ENCODE data around the gene ERC1. TPM values are rescaled to one million over a fixed set of nuclear protein-coding genes. Genes with fewer than 3 reads are reported as not detected.

ERC1 gene
- total and polyA plus RNA-seq, 2 donors from 2014 or later = 5.1 to 68.3 TPM

- TF ChIP-seq CTCF (IDR thresholded peaks at IDR 0.05; ENCODE audit: borderline replicate concordance, extremely low read depth, insufficient read depth) = no peak
- FAIRE-seq (no peak), DNase-seq (no peak)
- Histone ChIP-seq H3K4me3 (ENCODE audit: low read length in 3 of 3) (no peak overlapping the region), H3K27ac (ENCODE audit: low read depth in 2 of 2, low read length in 2 of 2) (no peak overlapping the region), H3K27me3 (ENCODE audit: control insufficient read depth, insufficient read depth, low read length) (no peaks in the 10 kb centered on the region), H3K9me3 (ENCODE audit: control insufficient read depth in 2 of 3, insufficient read depth in 1 of 3, low read length in 3 of 3) (no peaks in the 10 kb centered on the region), H3K36me3 (ENCODE audit: control insufficient read depth in 2 of 3, insufficient read depth in 3 of 3, low read length in 3 of 3) (no peaks in the 10 kb centered on the region), H3K4me1 (ENCODE audit: control insufficient read depth in 2 of 3, insufficient read depth in 2 of 3, low read depth in 1 of 3, low read length in 3 of 3) (peaks cover 0 to 3% (median 0%) of the 10 kb centered on the region in 3 donors), H3K9ac (ENCODE audit: low read length in 3 of 3) (no peak overlapping the region)
- intact Hi-C loops (cut with DNase I) = no loop called here
These were observed 365.3 kb downstream of the ERC1 start for GRCh38 chr12:1356285-1356684.

- Histone ChIP-seq H3K27me3 (ENCODE audit: control insufficient read depth, insufficient read depth, low read length) (no peaks in the 10 kb centered on the region), H3K27ac (ENCODE audit: low read depth in 2 of 2, low read length in 2 of 2) (no peak overlapping the region), H3K36me3 (ENCODE audit: control insufficient read depth in 2 of 3, insufficient read depth in 3 of 3, low read length in 3 of 3) (no peaks in the 10 kb centered on the region), H3K4me1 (ENCODE audit: control insufficient read depth in 2 of 3, insufficient read depth in 2 of 3, low read depth in 1 of 3, low read length in 3 of 3) (peaks cover 0 to 3% (median 0%) of the 10 kb centered on the region in 3 donors), H3K9me3 (ENCODE audit: control insufficient read depth in 2 of 3, insufficient read depth in 1 of 3, low read length in 3 of 3) (no peaks in the 10 kb centered on the region), H3K4me3 (ENCODE audit: low read length in 3 of 3) (no peak overlapping the region), H3K9ac (ENCODE audit: low read length in 3 of 3) (no peak overlapping the region)
- intact Hi-C loops (cut with DNase I) = no loop called here
- TF ChIP-seq CTCF (IDR thresholded peaks at IDR 0.05; ENCODE audit: borderline replicate concordance, extremely low read depth, insufficient read depth) = no peak
- FAIRE-seq = no peak
- DNase-seq = peak in 3 of 5 donors; percentile 36 to 43 (median 42)
These were observed 366.1 kb downstream of the ERC1 start for GRCh38 chr12:1357171-1357570.

DNA sequence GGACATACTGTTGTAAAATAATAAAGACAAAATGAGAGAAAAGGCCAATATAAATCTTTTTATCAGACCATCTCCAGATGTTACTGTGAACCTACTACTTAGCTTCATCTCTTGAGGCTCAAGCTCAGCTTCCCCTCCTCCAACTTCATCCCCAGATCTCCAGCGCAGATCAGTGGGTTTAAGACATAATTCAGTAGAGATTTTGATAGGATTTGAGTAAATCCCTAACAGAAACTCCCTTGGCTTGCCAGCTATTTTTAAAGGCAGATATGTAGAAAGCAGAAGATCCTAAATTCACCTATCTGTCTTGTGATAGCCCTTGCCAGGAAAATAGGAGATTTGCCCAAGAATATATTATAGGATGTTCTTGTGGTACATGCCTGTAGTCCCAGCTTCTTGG, 366.7 kb downstream of the ERC1 start:
- Histone ChIP-seq H3K4me1 (ENCODE audit: control insufficient read depth in 2 of 3, insufficient read depth in 2 of 3, low read depth in 1 of 3, low read length in 3 of 3) (peaks cover 0 to 3% (median 0%) of the 10 kb centered on the region in 3 donors), H3K9me3 (ENCODE audit: control insufficient read depth in 2 of 3, insufficient read depth in 1 of 3, low read length in 3 of 3) (no peaks in the 10 kb centered on the region), H3K27ac (ENCODE audit: low read depth in 2 of 2, low read length in 2 of 2) (no peak overlapping the region), H3K36me3 (ENCODE audit: control insufficient read depth in 2 of 3, insufficient read depth in 3 of 3, low read length in 3 of 3) (no peaks in the 10 kb centered on the region), H3K27me3 (ENCODE audit: control insufficient read depth, insufficient read depth, low read length) (no peaks in the 10 kb centered on the region), H3K9ac (ENCODE audit: low read length in 3 of 3) (no peak overlapping the region), H3K4me3 (ENCODE audit: low read length in 3 of 3) (no peak overlapping the region)
- no peak for DNase-seq
- intact Hi-C loops (cut with DNase I) = no loop called here
- TF ChIP-seq CTCF (IDR thresholded peaks at IDR 0.05; ENCODE audit: borderline replicate concordance, extremely low read depth, insufficient read depth) = no peak
- FAIRE-seq = no peak

Data from kidney (tissue), 14 donors.